HG02623 (cell line): Measurements from ENCODE around the gene CAMTA1.

Experiments
- ATAC-seq: cut with Tn5 transposase; IDR thresholded peaks from one replicate; pipeline ENCODE4 v1.9.1; 2021; ENCODE audit warnings: moderate library complexity; ENCODE audit not compliant: unreplicated experiment

CAMTA1 gene

DNA sequence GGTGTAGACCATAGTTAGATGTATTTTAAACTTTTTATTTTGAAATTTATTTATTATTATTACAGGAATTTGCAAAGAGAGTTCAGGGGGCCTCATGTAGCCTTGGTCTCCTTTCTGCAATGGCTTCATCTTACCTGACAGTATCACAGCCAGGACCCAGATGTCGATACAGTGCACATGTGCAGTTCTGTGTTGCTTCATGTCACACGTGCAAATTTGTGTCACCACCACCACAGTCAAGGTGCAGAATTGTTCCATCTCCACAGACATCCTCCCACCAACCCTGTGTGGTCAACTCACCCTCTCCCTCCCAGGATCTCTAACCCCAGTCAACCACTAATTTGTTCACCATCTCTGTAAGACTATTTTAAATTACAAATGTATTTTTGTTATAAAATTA, 184.5 kb downstream of the CAMTA1 start:
- ATAC-seq, result no peak

DNA sequence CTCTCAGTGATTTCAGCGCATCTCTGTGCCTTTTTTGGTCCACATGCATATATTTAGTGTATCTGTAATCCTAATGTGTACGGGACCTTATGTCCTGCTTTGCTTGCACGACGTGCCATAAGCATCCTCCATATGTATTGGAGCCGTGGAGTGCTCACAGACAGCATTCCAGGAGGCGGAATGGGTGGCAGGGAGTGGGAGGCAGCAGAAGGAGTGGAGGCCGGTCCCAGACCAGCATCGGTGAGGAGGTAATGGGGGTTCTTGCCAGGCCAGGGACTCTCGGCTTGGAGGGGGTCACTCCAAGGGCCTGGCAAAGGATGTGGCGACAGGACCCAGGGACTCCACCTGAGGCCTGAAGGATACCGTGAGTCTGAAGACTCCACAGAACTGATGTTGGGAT, 185.0 kb downstream of the CAMTA1 start:
- ATAC-seq, result no peak

DNA sequence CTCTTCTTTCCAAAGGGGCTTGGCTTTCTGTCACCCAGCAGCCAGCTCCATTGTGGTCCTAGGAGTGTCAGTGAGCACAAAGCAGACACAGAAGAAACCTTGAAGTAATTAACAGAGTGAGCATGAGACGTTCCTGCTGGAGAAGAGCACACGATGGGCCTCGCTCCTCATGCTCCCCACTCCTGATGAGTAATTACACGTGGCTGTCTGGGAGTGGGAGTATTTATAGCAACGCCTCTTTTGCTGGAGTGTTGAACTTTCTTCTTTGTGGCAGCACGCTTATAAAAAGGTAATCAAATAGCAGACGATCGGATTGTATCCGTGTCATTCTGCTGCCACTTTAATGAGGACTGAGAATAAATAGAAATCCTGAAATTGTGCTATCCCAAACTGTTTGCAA, 185.8 kb downstream of the CAMTA1 start:
- ATAC-seq, result no peak

DNA sequence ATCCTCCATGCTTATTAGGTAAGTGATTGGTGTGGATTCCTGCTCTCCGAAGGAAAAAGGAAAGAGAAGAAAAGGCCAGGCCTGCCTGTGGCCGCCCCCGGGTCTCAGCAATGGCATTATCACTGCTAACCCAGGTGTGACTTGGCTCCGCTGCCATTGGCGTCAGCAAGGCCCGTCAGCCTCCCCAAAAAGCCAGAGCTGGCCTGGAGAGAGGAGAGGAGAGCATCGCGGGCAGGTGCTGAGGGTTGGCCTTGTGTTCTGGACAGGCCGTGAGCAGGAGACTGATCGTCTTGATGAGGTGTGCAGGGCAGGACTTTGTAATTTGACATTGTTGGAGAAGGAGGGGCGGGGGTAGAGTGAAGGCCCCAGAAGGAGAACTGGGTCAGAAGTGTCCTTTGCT, 186.4 kb downstream of the CAMTA1 start:
- no peak for ATAC-seq

DNA sequence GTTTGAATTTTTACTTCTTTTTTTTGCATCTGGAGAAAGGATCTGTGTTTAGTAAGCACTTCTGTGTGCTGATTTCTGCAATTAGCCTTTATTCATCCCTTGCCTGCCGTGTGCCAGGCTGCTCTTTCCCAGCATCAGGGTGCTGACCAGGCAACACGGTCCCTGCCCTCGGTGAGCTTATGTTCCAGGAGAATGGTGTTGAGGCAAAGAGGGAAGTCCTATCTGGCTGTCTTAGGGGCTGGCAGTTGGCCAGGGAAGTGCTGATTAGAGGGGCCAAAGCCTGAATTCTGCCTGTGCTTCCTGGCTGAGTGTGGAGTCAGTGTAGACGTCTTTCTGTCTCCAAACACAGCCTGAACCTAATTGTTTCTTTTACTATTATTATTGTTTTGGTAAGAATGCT, 187.1 kb downstream of the CAMTA1 start:
- no peak for ATAC-seq

DNA sequence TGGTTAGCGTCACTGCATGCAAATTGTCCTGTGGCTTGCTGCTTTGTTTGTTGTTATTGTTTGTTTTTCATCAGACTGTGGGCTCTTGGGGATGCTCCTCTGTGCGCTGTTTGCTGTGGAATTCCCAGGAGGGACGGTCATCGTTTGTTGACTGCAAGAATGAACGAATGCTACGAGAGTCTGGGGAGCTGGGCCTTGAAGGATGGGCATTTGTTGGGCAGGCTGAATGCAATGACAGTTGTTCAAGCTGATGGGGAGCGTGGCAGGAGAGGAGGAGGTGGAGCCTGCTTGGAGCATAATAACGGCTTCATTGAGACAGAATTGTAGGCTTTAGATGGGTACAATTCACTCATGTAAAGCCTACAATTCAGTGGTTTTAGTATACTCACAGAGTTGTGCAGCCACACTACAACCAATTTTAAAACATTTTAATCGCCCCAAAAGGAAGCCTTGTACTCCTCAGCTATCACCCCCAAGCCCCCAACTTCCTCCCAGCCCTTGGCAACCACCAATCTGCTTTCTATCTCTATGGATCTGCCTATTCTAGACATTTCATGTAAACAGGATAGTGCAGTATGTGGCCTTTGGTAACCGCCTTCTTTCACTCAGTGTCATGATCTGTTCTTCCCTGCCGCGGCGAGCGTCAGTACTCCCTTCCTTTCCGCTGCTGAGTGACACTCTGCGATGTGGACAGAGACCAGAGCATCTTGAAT, 190.2 kb downstream of the CAMTA1 start:
- ATAC-seq, result no peak

DNA sequence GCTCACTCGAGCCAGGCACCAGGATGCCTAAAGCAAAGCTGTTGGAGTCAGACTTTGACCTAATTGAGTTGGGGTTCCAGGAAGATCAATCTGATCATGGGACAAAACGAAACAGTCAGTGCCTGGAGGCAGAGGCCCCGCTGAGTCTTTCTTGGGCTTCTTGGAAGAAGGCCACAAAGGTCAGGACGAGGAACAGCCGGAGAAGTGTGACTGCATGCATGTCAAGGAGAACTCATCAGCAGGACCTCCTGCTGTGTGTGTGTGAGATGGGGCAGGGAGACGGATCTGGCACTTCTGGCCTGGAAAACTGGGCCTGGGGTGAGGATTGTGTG, 190.8 kb downstream of the CAMTA1 start:
- no peak for ATAC-seq

DNA sequence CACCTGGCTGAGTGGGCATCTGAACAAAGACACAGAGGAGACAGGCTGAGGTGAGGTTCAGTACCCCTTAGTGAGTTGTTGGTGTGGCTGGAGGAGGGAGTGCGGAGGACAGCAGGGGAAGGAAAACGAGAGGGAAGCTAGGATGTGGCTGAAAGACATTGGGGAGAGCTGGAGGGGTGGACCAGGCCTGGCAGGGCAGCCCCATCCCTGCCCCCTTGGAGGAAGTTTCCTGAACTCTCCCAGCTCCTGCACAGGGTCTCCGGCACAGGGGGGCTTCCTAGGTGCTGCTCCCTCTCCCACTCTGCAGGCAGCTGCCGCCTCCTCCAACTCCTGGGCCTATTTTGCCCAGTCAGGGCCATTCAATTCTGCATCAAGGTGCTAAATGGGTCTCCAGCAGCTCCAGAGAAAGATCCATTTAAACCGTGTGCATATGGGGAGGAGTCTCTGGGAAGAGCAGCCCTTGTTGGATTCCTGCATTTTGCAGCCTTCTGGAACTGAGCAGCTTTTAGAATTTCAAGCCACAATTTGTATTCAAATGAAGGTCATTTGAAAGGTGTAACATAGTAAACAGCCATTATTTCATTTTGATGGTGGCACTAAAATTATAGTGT, 193.9 kb downstream of the CAMTA1 start:
- ATAC-seq, result no peak

DNA sequence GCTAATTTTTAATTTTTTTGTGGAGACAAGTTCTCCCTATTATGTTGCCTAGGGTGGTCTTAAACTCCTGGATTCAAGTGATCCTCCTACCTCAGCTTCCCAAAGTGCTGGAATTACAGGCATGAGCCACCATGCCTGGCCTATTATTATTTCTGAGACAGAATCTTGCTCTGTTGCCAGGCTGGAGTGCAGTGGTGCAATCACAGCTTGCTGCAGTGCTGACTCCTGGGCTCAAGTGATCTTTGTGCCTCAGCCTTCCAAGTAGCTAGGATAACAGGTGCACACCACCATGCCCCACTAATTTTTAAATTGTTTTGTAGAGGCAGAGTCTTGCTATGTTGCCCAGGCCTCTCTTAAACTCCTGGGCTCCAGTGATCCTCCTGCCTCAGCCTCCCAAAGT, 196.3 kb downstream of the CAMTA1 start:
- no peak for ATAC-seq

DNA sequence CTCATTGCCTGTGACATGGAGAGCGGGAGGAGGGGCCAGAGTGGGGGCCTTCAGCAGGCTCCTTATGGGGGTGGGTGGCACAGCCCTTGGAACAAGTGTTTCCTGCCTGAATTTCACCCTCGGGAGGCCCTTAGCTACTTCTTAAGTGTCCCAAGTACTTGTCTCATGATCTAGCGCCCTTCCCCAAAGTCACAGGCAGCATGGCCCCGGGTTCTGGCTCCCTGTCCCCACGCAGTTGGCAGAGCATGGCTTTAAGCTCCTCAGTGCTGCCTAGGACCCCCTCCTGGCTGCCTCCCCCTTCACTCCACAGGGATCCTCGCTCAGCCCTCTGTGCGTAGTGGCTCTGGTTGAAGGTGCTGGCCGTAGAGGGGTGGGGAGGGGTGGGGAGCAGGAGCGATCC, 197.2 kb downstream of the CAMTA1 start:
- ATAC-seq, result no peak

DNA sequence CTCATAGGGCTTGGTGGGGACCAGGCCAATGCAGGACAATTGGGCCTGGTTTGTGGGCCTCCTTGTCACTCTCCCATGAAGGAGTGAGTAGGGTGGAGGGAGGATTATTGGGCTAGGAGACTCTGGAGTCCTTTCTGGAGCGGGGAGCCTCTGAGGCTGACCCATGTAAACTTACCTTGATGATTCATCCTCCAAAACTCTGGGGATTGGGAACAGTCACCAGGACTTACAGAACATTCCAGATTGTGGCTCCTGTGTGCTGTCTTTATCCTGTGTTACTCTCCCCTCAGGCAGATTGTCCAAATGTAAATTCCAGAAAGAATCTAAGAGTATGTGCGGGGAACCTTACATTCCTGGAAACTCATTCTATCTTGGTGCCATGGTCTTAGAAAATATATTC, 197.6 kb downstream of the CAMTA1 start:
- ATAC-seq, result no peak

DNA sequence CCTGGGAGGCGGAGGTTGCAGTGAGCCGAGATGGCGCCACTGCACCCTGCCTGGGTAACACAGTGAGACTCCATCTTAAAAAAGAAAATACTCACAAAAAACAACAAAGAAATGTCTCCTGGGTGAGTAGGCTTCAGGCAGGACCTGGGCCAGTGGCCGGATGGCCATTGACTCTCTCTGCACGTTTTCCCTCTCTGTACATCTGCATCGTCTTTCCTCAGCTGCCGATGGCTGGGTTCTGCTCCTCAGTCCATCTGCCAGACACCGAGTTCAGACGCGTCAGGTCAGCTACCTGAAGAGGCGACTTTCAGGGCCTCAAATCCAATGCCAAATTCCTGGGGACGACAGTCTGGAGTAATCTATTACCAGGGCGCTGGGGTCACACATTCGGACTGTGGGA, 199.3 kb downstream of the CAMTA1 start:
- ATAC-seq, result no peak

DNA sequence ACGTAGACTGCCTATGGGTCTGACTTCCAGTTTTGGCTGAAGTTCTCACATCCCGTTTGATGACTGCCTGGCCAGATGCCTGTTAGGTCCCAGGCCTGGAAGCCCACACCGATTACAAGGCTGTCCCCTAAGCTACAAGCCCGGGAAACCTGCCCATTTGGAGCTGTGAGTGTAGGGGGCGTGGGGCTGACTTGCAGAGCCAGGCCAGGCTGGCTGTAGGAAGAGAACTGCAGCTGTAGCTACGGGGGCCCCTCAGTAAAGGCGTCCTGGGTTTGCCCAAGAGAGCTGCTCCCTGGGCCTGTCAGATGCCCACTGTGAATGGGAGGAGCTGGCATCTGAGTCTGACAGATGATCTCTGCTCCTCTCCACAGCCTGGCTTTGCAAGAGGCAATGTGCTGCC, 199.7 kb downstream of the CAMTA1 start:
- ATAC-seq, result no peak

DNA sequence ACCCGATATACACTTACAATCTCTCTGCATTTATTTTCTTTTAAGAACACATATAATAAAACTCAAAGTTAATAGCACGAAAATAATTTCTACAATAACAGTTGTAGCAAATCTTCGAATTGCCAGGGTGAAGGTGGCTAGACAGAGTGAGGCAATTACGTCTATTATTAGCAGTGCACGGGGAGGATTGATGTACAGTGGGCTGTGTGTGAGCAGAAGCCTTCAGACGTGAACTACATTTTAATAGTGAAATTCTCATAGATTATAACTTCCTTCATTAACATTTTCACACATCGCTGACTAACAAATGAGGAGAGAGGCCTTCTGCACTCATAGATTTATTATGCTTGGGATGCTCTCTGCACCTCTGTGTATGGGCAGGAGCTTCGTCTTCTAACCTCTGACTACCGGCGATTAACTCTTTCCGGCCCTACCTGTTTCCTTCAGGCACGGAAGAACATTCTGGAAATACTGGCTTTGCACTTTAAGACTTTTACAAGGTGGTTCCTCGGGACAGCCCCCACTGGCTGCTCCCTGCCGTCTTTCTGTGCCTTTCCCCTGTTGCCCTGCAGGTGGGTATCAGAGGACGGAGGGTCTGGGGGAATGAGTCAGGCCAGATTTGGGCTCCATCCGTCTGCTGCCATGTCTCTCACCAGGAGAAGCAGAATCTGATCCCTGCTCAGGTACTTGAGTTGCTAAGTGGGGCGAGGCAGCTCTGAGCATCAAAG, 200.5 kb downstream of the CAMTA1 start:
- no peak for ATAC-seq

DNA sequence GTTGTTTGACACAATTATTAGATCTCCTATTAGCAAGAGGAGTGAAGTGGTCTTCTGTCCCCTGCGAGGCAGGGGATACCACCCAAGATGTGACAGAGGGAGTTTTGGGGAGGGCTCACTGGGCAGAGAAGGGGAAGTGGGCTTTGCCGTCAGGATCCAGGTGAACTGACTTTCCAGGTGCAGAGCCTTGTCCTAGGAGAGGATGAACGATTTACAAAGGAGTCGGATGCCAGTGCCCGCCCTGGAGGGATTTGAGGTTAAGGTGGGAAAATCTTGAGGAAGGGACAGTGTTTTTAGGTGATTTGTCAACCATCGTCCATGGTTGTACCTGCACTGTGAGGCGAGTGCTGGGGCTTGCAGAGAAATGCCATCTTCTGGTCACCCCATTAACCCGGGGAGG, 201.0 kb downstream of the CAMTA1 start:
- no peak for ATAC-seq

DNA sequence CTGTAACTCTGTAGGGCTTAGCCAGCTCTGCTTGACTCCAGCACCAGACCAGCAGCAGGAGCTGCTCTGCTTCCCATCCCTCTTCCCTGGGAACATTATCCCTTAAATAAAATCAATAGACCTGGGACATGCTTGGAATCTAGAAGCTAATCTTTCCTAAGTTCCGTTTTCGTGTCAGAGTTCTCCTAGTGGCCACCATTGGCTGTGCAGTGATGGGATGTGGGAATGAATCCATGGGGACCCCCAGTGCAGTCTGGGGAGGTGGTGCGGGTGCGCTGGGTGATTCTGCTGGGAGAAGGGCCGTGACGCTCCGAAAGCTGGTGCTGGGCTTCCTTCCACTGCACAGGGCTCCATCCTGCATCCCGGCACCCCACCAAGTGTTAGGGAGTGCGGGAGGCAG, 202.7 kb downstream of the CAMTA1 start:
- no peak for ATAC-seq

DNA sequence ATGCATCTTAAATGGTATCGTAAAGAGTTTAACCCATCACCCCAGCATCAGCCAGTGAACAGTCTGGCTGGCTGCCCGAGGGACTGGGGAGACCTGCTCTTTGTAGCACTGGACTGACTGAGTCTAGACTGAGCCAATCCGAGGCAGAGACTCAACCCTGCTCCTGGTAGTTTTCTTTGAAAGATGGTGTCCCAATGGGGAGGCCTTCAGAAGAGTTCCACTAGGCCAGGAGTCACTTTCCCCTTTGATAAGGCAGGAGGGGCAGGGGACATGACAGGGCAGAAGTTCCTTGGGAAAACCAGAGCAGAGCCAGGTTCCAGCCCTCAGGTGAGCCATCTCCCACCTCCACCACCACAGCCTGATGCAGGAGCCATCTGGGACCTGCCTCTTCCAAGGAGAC, 203.5 kb downstream of the CAMTA1 start:
- no peak for ATAC-seq

DNA sequence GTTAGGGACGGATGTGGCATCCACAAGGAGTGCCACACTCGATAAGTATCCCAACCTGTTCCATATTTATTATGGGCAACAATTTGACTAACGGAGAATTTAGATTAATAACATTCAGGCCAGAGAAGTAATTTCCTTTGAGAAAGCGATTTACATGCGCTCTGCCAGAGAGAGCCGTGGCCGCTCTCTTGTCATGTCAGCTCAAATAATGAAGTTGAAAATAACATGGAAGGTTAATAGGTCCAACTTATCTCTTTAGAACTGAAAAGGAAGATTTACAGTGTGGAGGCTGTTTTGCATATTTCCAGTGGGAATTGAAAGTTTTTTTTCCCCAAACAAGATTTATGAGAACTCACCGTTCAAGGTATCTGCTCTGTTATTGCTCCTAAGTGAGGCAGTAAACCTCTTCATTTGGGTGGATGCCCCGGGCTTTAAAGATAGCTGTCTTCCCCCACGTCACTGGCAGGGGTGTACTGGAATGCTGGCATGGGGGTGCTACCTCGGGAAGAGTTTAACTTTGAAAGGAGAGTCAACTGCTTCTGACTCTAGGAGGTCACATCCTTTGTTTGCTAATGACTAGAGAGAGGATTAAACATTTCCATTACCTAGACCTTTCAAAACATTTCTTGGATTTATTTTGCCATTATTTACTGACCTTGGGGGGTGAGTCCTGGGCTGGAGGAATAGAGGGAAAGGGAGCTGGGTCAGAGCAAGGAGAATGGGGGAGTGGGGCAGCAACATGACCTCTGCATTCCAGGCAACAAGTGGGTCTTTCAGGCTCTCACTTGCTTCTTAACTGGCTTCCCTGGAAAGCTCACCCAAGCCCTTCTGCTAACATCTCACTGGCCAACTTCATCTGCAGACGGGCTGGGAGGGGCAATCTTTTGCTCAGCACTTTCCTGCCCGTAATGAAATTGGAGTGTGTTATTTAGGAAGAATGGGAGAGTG, 204.2 kb downstream of the CAMTA1 start:
- ATAC-seq, result no peak

DNA sequence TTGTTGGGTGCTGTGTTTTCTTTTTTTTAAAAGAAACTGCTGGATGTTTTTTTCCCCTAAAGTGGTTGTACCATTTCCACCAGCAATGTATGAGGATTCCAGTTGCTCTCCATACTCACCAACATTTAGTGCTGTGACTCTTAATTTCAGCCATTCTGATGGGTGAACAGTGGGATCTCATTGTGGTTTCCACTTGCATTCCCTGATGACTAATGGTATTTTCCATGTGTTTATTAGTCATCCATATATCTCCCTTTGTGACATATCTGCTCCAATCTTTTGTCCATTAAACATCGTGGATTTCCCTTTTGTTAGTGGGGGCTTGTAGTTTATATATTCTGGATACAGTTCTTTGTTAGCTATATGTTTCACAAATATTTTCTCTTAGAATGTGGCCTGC, 206.0 kb downstream of the CAMTA1 start:
- ATAC-seq, result no peak

DNA sequence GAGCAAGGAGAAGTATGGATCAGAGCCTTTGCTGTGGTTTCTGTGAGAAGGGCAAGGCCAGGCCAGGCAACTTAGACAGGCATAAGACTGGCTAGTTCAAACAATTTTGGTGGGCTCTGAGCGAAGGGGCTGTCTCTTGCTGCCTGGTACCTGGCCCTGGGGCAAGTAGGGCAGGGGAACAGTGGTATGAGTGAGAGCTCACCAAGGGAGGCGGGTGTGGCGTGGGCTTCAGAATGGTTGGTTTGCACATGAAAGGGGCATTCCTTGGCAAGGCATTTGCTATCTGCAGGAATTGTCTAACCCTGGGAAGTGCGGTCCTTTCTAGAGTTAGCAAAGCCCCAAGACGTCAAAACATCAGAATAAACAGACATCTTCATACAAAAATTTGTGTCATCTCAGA, 210.5 kb downstream of the CAMTA1 start:
- no peak for ATAC-seq

DNA sequence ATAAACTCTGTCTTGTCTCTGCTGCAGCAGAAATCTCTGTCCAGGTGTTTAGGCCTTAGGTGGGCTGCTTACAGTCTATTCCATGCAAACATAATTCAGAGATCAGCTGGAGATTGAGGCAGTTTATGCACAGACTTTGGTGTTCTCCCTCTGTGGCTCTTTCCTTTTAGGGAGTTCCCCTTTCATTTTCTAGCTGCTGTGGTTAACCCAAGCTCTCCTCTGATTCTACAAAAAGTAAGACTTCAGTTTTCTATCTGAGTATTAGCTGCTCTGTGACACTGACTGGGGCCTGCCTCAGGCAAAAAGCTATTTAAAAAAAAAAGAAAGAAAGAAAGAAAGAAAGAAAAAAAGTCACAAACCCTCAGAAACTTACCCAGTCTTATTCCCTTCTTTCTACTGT, 211.1 kb downstream of the CAMTA1 start:
- ATAC-seq, result no peak
